GM12865 (cell line): ENCODE results near the gene PDILT.
"Not testable (repeated sequence)": the region's sequence is repeated elsewhere in the genome, so short reads cannot be mapped to it uniquely, and the experiment has no call there.

Experiments used
- DNase-seq: peaks from one replicate; pipeline ENCODE4 v3.0.0; 2010; ENCODE audit warnings: low read depth
- H3K4me3 ChIP-seq: 2 replicates; pipeline ENCODE4 v1.5.1; 2011; ENCODE audit warnings: mild to moderate bottlenecking, low read depth, low read length, control low read depth
- CTCF ChIP-seq: IDR thresholded peaks from 2 replicates; pipeline ENCODE4 v1.5.1; 2011; ENCODE audit warnings: low read length, control low read depth, low read depth, inconsistent platforms; ENCODE audit not compliant: insufficient read depth; ENCODE audit errors: missing control alignments

PDILT gene

GRCh38 chr16:20404637-20405036 is at the start of gene PDILT:
PDILT (minus strand) TSS chr16:20404737; CDS start chr16:20399300, 5,437 bp downstream.
- DNase-seq, result no peak
- no peak within 1 kb of the TSS for H3K4me3 ChIP-seq
- TF ChIP-seq CTCF, result no peak

GRCh38 chr16:20453633-20454032 is 49.1 kb upstream of the PDILT start:
- not testable (repeated sequence) for H3K4me3 ChIP-seq, DNase-seq

- not testable (repeated sequence) for DNase-seq, H3K4me3 ChIP-seq
Observed at GRCh38 chr16:20451364-20451763, 46.8 kb upstream of the PDILT start, which contains the start of gene ACSM2A. ACSM2A (plus strand) TSS chr16:20451521; CDS start chr16:20460115, 8,594 bp downstream.

- not testable (repeated sequence) for H3K4me3 ChIP-seq, DNase-seq
Observed at GRCh38 chr16:20446652-20447393, 42.3 kb upstream of the PDILT start.

- H3K4me3 ChIP-seq, DNase-seq: not testable (repeated sequence)
Observed at GRCh38 chr16:20441859-20442258, 37.3 kb upstream of the PDILT start.

- TF ChIP-seq CTCF, result no peak
- DNase-seq, result no peak
- H3K4me3 ChIP-seq, result no peak overlapping the region
Observed at GRCh38 chr16:20441191-20441590, 36.7 kb upstream of the PDILT start.

GRCh38 chr16:20440731-20441130 is 36.2 kb upstream of the PDILT start:
- not testable (repeated sequence) for H3K4me3 ChIP-seq, DNase-seq

- not testable (repeated sequence) for DNase-seq, H3K4me3 ChIP-seq
Observed at GRCh38 chr16:20439820-20440231, 35.3 kb upstream of the PDILT start.

GRCh38 chr16:20438950-20439349 is 34.4 kb upstream of the PDILT start:
- not testable (repeated sequence) for DNase-seq, H3K4me3 ChIP-seq

GRCh38 chr16:20430948-20431347 is 26.4 kb upstream of the PDILT start:
- H3K4me3 ChIP-seq, result no peak overlapping the region
- DNase-seq, result no peak
- TF ChIP-seq CTCF, result no peak

GRCh38 chr16:20430480-20430879 is 25.9 kb upstream of the PDILT start:
- H3K4me3 ChIP-seq, DNase-seq: not testable (repeated sequence)

GRCh38 chr16:20429499-20429898 is 25.0 kb upstream of the PDILT start:
- H3K4me3 ChIP-seq, DNase-seq: not testable (repeated sequence)

GRCh38 chr16:20427401-20427797 is 22.9 kb upstream of the PDILT start:
- DNase-seq, H3K4me3 ChIP-seq: not testable (repeated sequence)
